ENCODE data around the gene REXO2.

Gene REXO2

DNA sequence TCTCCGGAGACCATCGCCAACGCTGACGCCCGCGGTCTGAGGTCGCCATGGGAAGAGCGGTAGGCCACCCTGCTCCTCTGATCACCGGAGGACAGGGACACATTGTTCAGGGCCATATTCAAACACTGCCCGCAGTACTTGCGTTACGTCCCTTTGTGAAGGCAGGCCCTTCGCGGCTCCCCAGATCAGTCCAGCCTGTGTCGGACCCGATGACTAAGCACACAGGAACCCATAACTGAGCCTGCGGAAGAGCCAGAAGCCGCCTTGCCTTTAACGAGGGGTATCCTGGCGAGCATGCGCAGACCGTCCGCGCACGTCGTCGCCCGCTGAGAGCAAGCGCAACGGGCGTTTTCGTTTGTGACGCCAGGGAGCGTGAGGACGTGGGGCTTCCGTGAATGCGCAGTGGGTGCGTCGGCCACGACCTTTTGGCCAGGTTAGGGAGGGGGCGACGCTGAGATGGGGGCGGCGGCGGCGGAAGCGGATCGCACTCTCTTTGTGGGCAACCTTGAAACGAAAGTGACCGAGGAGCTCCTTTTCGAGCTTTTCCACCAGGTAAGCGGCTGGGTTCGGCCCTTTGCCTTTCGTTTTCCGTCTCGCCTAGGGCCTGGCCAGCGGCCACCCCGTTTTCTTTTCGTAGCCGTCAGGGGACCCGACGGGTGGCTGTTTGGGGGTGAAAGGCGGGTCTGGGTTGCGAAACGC is 38.9 kb upstream of the REXO2 start, which contains the start of the genes C11orf71 and RBM7:
Gene C11orf71 (minus strand): TSS at position 296 of the 699 bp plus-strand sequence. CDS start 180 bp downstream, at position 116.
Gene RBM7 (plus strand): TSS at position 451 of the 699 bp plus-strand sequence. CDS start 6 bp downstream, at position 457.
- Histone ChIP-seq H2BK5ac (ENCODE audit: low read depth, low read length, poor library complexity, severe bottlenecking) (peak within 1 kb of the TSS; percentile 94), H3K4me2 (ENCODE audit: low read length, poor library complexity, severe bottlenecking) (peak within 1 kb of the TSS; percentile 61), H3K27me3 (ENCODE audit: control insufficient read depth in 1 of 2, insufficient read depth in 1 of 2, low read length in 2 of 2) (no peaks in the 10 kb centered on the region), H3K14ac (ENCODE audit: low read length in 2 of 2) (peak within 1 kb of the TSS in 1 of 2 experiments; percentile 92), H3K4ac (ENCODE audit: low read depth in 1 of 2, low read length in 2 of 2) (peak within 1 kb of the TSS; percentile 91 to 97), H3K27ac (ENCODE audit: low read length, poor library complexity, severe bottlenecking) (peak within 1 kb of the TSS; percentile 99), H3K9me3 (ENCODE audit: control insufficient read depth, low read length) (no peaks in the 10 kb centered on the region), H3K9ac (ENCODE audit: low read length) (peak within 1 kb of the TSS; percentile 96), H4K91ac (ENCODE audit: low read length) (peak within 1 kb of the TSS; percentile 97), H4K8ac (ENCODE audit: low read length) (peak within 1 kb of the TSS; percentile 94), H2BK120ac (ENCODE audit: low read depth, low read length) (peak within 1 kb of the TSS; percentile 55), H2AFZ (ENCODE audit: low read depth, low read length) (peak within 1 kb of the TSS; percentile 8), H2AK5ac (ENCODE audit: low read length, severe bottlenecking) (peak within 1 kb of the TSS; percentile 72), H3K18ac (ENCODE audit: low read depth in 1 of 2, low read length in 2 of 2) (peak within 1 kb of the TSS; percentile 98 to 99), H3K23ac (ENCODE audit: low read length in 2 of 2) (peak within 1 kb of the TSS in 1 of 2 experiments; percentile 66), H2BK12ac (ENCODE audit: low read length in 2 of 2) (peak within 1 kb of the TSS; percentile 28 to 49), H3K79me1 (replicated peaks; ENCODE audit: low read length, poor library complexity, severe bottlenecking) (peaks cover 3% of the 10 kb centered on the region), H3K4me3 (ENCODE audit: insufficient read depth in 1 of 2, low read depth in 1 of 2, low read length in 2 of 2) (peak within 1 kb of the TSS; percentile 77 to 90), H2BK15ac (ENCODE audit: low read depth, poor library complexity, severe bottlenecking) (peak within 1 kb of the TSS; percentile 93), H3K4me1 (ENCODE audit: control insufficient read depth, insufficient read depth, low read depth, low read length) (no peaks in the 10 kb centered on the region), H3K36me3 (ENCODE audit: control insufficient read depth in 1 of 2, insufficient read depth in 2 of 2, low read depth in 1 of 2, low read length in 2 of 2) (peaks cover 0 to 27% of the 10 kb centered on the region in 2 experiments)
- WGBS: under 1% methylated on average over 65 of the region's 65 CpGs
- DNase-seq: peak; percentile 99

GRCh38 chr11:114400915-114401223 is 38.4 kb upstream of the REXO2 start:
- Histone ChIP-seq H3K4me2 (ENCODE audit: low read length, poor library complexity, severe bottlenecking) (peak overlapping the region; percentile 14), H3K36me3 (ENCODE audit: control insufficient read depth in 1 of 2, insufficient read depth in 2 of 2, low read depth in 1 of 2, low read length in 2 of 2) (peaks cover 0 to 32% of the 10 kb centered on the region in 2 experiments), H3K27me3 (ENCODE audit: control insufficient read depth in 1 of 2, insufficient read depth in 1 of 2, low read length in 2 of 2) (no peaks in the 10 kb centered on the region), H2BK15ac (ENCODE audit: low read depth, poor library complexity, severe bottlenecking) (peak overlapping the region; percentile 38), H3K23ac (ENCODE audit: low read length in 2 of 2) (no peak overlapping the region), H2BK5ac (ENCODE audit: low read depth, low read length, poor library complexity, severe bottlenecking) (peak overlapping the region; percentile 75), H4K91ac (ENCODE audit: low read length) (peak overlapping the region; percentile 19), H3K79me1 (replicated peaks; ENCODE audit: low read length, poor library complexity, severe bottlenecking) (peaks cover 3% of the 10 kb centered on the region), H3K27ac (ENCODE audit: low read length, poor library complexity, severe bottlenecking) (peak overlapping the region; percentile 94), H2AK5ac (ENCODE audit: low read length, severe bottlenecking) (peak overlapping the region; percentile 57), H3K18ac (ENCODE audit: low read depth in 1 of 2, low read length in 2 of 2) (peak overlapping the region; percentile 85 to 91), H4K8ac (ENCODE audit: low read length) (peak overlapping the region; percentile 33), H3K4ac (ENCODE audit: low read depth in 1 of 2, low read length in 2 of 2) (peak overlapping the region; percentile 49 to 81), H2BK12ac (ENCODE audit: low read length in 2 of 2) (no peak overlapping the region), H3K9me3 (ENCODE audit: control insufficient read depth, low read length) (no peaks in the 10 kb centered on the region), H3K4me3 (ENCODE audit: insufficient read depth in 1 of 2, low read depth in 1 of 2, low read length in 2 of 2) (peak overlapping the region; percentile 77 to 90), H3K14ac (ENCODE audit: low read length in 2 of 2) (peak overlapping the region in 1 of 2 experiments; percentile 72), H2BK120ac (ENCODE audit: low read depth, low read length) (peak overlapping the region; percentile 42), H2AFZ (ENCODE audit: low read depth, low read length) (no peak overlapping the region), H3K9ac (ENCODE audit: low read length) (peak overlapping the region; percentile 96), H3K4me1 (ENCODE audit: control insufficient read depth, insufficient read depth, low read depth, low read length) (no peaks in the 10 kb centered on the region)
- no peak for DNase-seq
- 1% methylated on average over 7 of the region's 8 CpGs for WGBS

GRCh38 chr11:114401311-114401710 is 38.0 kb upstream of the REXO2 start:
- H3K18ac ChIP-seq (ENCODE audit: low read depth in 1 of 2, low read length in 2 of 2): no peak overlapping the region

GRCh38 chr11:114412946-114413345 is 26.3 kb upstream of the REXO2 start:
- no peak overlapping the region for H4K8ac ChIP-seq (ENCODE audit: low read length)
- H2BK12ac ChIP-seq (ENCODE audit: low read length in 2 of 2): no peak overlapping the region
- no peak overlapping the region for H3K14ac ChIP-seq (ENCODE audit: low read length in 2 of 2)
- peaks cover 24 to 41% of the 10 kb centered on the region in 2 experiments for H3K36me3 ChIP-seq (ENCODE audit: control insufficient read depth in 1 of 2, insufficient read depth in 2 of 2, low read depth in 1 of 2, low read length in 2 of 2)
- no peak overlapping the region for H2BK5ac ChIP-seq (ENCODE audit: low read depth, low read length, poor library complexity, severe bottlenecking)
- no peak overlapping the region for H3K27ac ChIP-seq (ENCODE audit: low read length, poor library complexity, severe bottlenecking)
- 89% methylated on average over 3 of the region's 4 CpGs for WGBS
- no peak overlapping the region for H2BK120ac ChIP-seq (ENCODE audit: low read depth, low read length)
- H3K79me1 ChIP-seq (replicated peaks; ENCODE audit: low read length, poor library complexity, severe bottlenecking): peaks cover 9% of the 10 kb centered on the region
- H3K18ac ChIP-seq (ENCODE audit: low read depth in 1 of 2, low read length in 2 of 2): no peak overlapping the region
- no peak overlapping the region for H2AFZ ChIP-seq (ENCODE audit: low read depth, low read length)
- DNase-seq: no peak
- peaks cover 2% of the 10 kb centered on the region for H3K4me1 ChIP-seq (ENCODE audit: control insufficient read depth, insufficient read depth, low read depth, low read length)
- no peak overlapping the region for H3K9ac ChIP-seq (ENCODE audit: low read length)
- H3K23ac ChIP-seq (ENCODE audit: low read length in 2 of 2): no peak overlapping the region
- H2BK15ac ChIP-seq (ENCODE audit: low read depth, poor library complexity, severe bottlenecking): no peak overlapping the region
- H3K4me2 ChIP-seq (ENCODE audit: low read length, poor library complexity, severe bottlenecking): no peak overlapping the region
- H3K4ac ChIP-seq (ENCODE audit: low read depth in 1 of 2, low read length in 2 of 2): no peak overlapping the region
- H4K91ac ChIP-seq (ENCODE audit: low read length): no peak overlapping the region
- no peaks in the 10 kb centered on the region for H3K27me3 ChIP-seq (ENCODE audit: control insufficient read depth in 1 of 2, insufficient read depth in 1 of 2, low read length in 2 of 2)
- no peaks in the 10 kb centered on the region for H3K9me3 ChIP-seq (ENCODE audit: control insufficient read depth, low read length)
- H3K4me3 ChIP-seq (ENCODE audit: insufficient read depth in 1 of 2, low read depth in 1 of 2, low read length in 2 of 2): no peak overlapping the region
- H2AK5ac ChIP-seq (ENCODE audit: low read length, severe bottlenecking): no peak overlapping the region

More at GRCh38 chr11:114401311-114401710, 38.0 kb upstream of the REXO2 start:
- H3K4me3 ChIP-seq (ENCODE audit: insufficient read depth in 1 of 2, low read depth in 1 of 2, low read length in 2 of 2): peak overlapping the region in 1 of 2 experiments; percentile 90
- no peak overlapping the region for H2BK5ac ChIP-seq (ENCODE audit: low read depth, low read length, poor library complexity, severe bottlenecking)
- peak overlapping the region; percentile 96 for H3K9ac ChIP-seq (ENCODE audit: low read length)
- no peak overlapping the region for H2BK12ac ChIP-seq (ENCODE audit: low read length in 2 of 2)
- H3K4ac ChIP-seq (ENCODE audit: low read depth in 1 of 2, low read length in 2 of 2): no peak overlapping the region
- H3K23ac ChIP-seq (ENCODE audit: low read length in 2 of 2): no peak overlapping the region
- H3K14ac ChIP-seq (ENCODE audit: low read length in 2 of 2): no peak overlapping the region
- peaks cover 3% of the 10 kb centered on the region for H3K79me1 ChIP-seq (replicated peaks; ENCODE audit: low read length, poor library complexity, severe bottlenecking)
- no peaks in the 10 kb centered on the region for H3K9me3 ChIP-seq (ENCODE audit: control insufficient read depth, low read length)
- no peak overlapping the region for H4K91ac ChIP-seq (ENCODE audit: low read length)
- peaks cover 0 to 36% of the 10 kb centered on the region in 2 experiments for H3K36me3 ChIP-seq (ENCODE audit: control insufficient read depth in 1 of 2, insufficient read depth in 2 of 2, low read depth in 1 of 2, low read length in 2 of 2)
- H3K4me2 ChIP-seq (ENCODE audit: low read length, poor library complexity, severe bottlenecking): no peak overlapping the region
- no peaks in the 10 kb centered on the region for H3K4me1 ChIP-seq (ENCODE audit: control insufficient read depth, insufficient read depth, low read depth, low read length)
- H2BK120ac ChIP-seq (ENCODE audit: low read depth, low read length): no peak overlapping the region
- no peak overlapping the region for H2BK15ac ChIP-seq (ENCODE audit: low read depth, poor library complexity, severe bottlenecking)
- 0% methylated on average over 1 of the region's 4 CpGs for WGBS
- H2AK5ac ChIP-seq (ENCODE audit: low read length, severe bottlenecking): no peak overlapping the region
- H3K27ac ChIP-seq (ENCODE audit: low read length, poor library complexity, severe bottlenecking): no peak overlapping the region
- no peak overlapping the region for H2AFZ ChIP-seq (ENCODE audit: low read depth, low read length)
- no peaks in the 10 kb centered on the region for H3K27me3 ChIP-seq (ENCODE audit: control insufficient read depth in 1 of 2, insufficient read depth in 1 of 2, low read length in 2 of 2)
- H4K8ac ChIP-seq (ENCODE audit: low read length): no peak overlapping the region
- no peak for DNase-seq
